GM12892 (cell line): ENCODE measurements around the gene CSN1S1.

Experiments
- DNase-seq: peaks from one replicate; pipeline ENCODE4 v3.0.0; 2011; ENCODE audit not compliant: insufficient read length
- FAIRE-seq: peaks from 2 replicates; lab custom pipeline; 2011; peaks lifted over from hg19 to GRCh38; lab: Jason Lieb, UNC
- POLR2A ChIP-seq: IDR thresholded peaks from 2 replicates; pipeline ENCODE4 v1.6.1; 2011; ENCODE audit warnings: low read depth, low read length, control low read depth
- POLR2AphosphoS5 ChIP-seq: IDR thresholded peaks from 2 replicates; pipeline ENCODE4 v1.6.1; 2011; ENCODE audit warnings: low read depth, low read length, control low read depth
- TAF1 ChIP-seq: IDR thresholded peaks from 2 replicates; pipeline ENCODE4 v1.6.1; 2011; ENCODE audit warnings: low read depth, mild to moderate bottlenecking, control low read depth, low read length, borderline replicate concordance

The CSN1S1 gene

GRCh38 chr4:69995526-69996016 is 64.7 kb downstream of the CSN1S1 start, which contains the start of gene STATH:
Gene STATH (plus strand): TSS chr4:69995966. CDS start chr4:69998438, 2,472 bp downstream.
- DNase-seq = no peak
- no peak for FAIRE-seq
- TF ChIP-seq TAF1 = no peak
- no peak for TF ChIP-seq POLR2AphosphoS5
- no peak for TF ChIP-seq POLR2A
